Measurements from ENCODE around the gene TMA7.

The TMA7 gene

GRCh38 chr3:48428572-48429316 lies 11.3 kb upstream of the TMA7 start:
- no peaks in the 10 kb centered on the region for H3K36me3 ChIP-seq (replicated peaks; ENCODE audit: insufficient read depth, low read length)
- H3K4me3 ChIP-seq (ENCODE audit: low read length) = peak overlapping the region; percentile 55
- H3K27me3 ChIP-seq (replicated peaks; ENCODE audit: insufficient read depth, low read length) = peaks cover 28% of the 10 kb centered on the region
- H2AFZ ChIP-seq (ENCODE audit: low read length) = peak overlapping the region; percentile 51; the same call in 1 of the 2 replicates
- peak overlapping the region; percentile 70 for H3K4me2 ChIP-seq (ENCODE audit: low read depth, low read length)
- no peaks in the 10 kb centered on the region for H4K20me1 ChIP-seq (ENCODE audit: insufficient read depth, low read length)
- no peak overlapping the region for H3K9ac ChIP-seq (ENCODE audit: low read length)
- H3K27ac ChIP-seq (ENCODE audit: low read length) = no peak overlapping the region
- no peaks in the 10 kb centered on the region for H3K4me1 ChIP-seq (ENCODE audit: low read length)
- no peak for DNase-seq
- no peaks in the 10 kb centered on the region for H3K79me2 ChIP-seq (ENCODE audit: low read length)
- no peaks in the 10 kb centered on the region for H3K9me3 ChIP-seq (replicated peaks; ENCODE audit: insufficient read depth, low read length)
- TF ChIP-seq CTCF (IDR thresholded peaks at IDR 0.05; ENCODE audit: low read length) (no peak), EZH2phosphoT487 (IDR thresholded peaks at IDR 0.05; ENCODE audit: low read length) (no peak), EZH2 (optimal IDR thresholded peaks at IDR 0.05; ENCODE audit: low read depth, low read length) (no peak)
- H3K9me2 ChIP-seq (replicated peaks; ENCODE audit: insufficient read depth, low read length) = no peaks in the 10 kb centered on the region
- peaks cover 6% of the 10 kb centered on the region for H3F3A ChIP-seq (ENCODE audit: insufficient read depth, low read length)

GRCh38 chr3:48429317-48429959 lies 10.6 kb upstream of the TMA7 start:
- TF ChIP-seq CTCF (IDR thresholded peaks at IDR 0.05; ENCODE audit: low read length) (no peak), EZH2phosphoT487 (IDR thresholded peaks at IDR 0.05; ENCODE audit: low read length) (no peak), EZH2 (optimal IDR thresholded peaks at IDR 0.05; ENCODE audit: low read depth, low read length) (no peak)
- Histone ChIP-seq H3K9me2 (replicated peaks; ENCODE audit: insufficient read depth, low read length) (no peaks in the 10 kb centered on the region), H3K4me2 (ENCODE audit: low read depth, low read length) (peak overlapping the region; percentile 85)

GRCh38 chr3:48429960-48430707 lies 9.9 kb upstream of the TMA7 start, which contains the start of gene PLXNB1:
Gene PLXNB1, minus strand, starts transcription at chr3:48430086. Its CDS starts 5,475 bp downstream, at chr3:48424611.
- H2AFZ ChIP-seq (ENCODE audit: low read length) = peak within 1 kb of the TSS; percentile 51; the same call in 1 of the 2 replicates
- peaks cover 6% of the 10 kb centered on the region for H3F3A ChIP-seq (ENCODE audit: insufficient read depth, low read length)
- H3K27me3 ChIP-seq (replicated peaks; ENCODE audit: insufficient read depth, low read length) = peaks cover 18% of the 10 kb centered on the region
- H3K36me3 ChIP-seq (replicated peaks; ENCODE audit: insufficient read depth, low read length) = no peaks in the 10 kb centered on the region
- peaks cover under 1% of the 10 kb centered on the region; the same call in 1 of the 2 replicates for H3K79me2 ChIP-seq (ENCODE audit: low read length)
- no peaks in the 10 kb centered on the region for H3K9me2 ChIP-seq (replicated peaks; ENCODE audit: insufficient read depth, low read length)
- no peaks in the 10 kb centered on the region for H4K20me1 ChIP-seq (ENCODE audit: insufficient read depth, low read length)
- no peak for TF ChIP-seq EZH2 (optimal IDR thresholded peaks at IDR 0.05; ENCODE audit: low read depth, low read length)
- no peak for TF ChIP-seq CTCF (IDR thresholded peaks at IDR 0.05; ENCODE audit: low read length)
- TF ChIP-seq EZH2phosphoT487 (IDR thresholded peaks at IDR 0.05; ENCODE audit: low read length) = no peak
- H3K27ac ChIP-seq (ENCODE audit: low read length) = no peak within 1 kb of the TSS
- peak within 1 kb of the TSS; percentile 67 for H3K4me3 ChIP-seq (ENCODE audit: low read length)
- H3K4me2 ChIP-seq (ENCODE audit: low read depth, low read length) = peak within 1 kb of the TSS; percentile 85
- no peak for DNase-seq
- no peaks in the 10 kb centered on the region for H3K9me3 ChIP-seq (replicated peaks; ENCODE audit: insufficient read depth, low read length)
- no peaks in the 10 kb centered on the region for H3K4me1 ChIP-seq (ENCODE audit: low read length)
- no peak within 1 kb of the TSS for H3K9ac ChIP-seq (ENCODE audit: low read length)

More at GRCh38 chr3:48429317-48429959, 10.6 kb upstream of the TMA7 start:
- Histone ChIP-seq H4K20me1 (ENCODE audit: insufficient read depth, low read length) (no peaks in the 10 kb centered on the region), H3K4me3 (ENCODE audit: low read length) (peak overlapping the region; percentile 67), H3K27ac (ENCODE audit: low read length) (no peak overlapping the region), H3K9ac (ENCODE audit: low read length) (no peak overlapping the region), H3F3A (ENCODE audit: insufficient read depth, low read length) (peaks cover 6% of the 10 kb centered on the region), H3K36me3 (replicated peaks; ENCODE audit: insufficient read depth, low read length) (no peaks in the 10 kb centered on the region), H2AFZ (ENCODE audit: low read length) (0 out of 2 replicates have a peak overlapping the region, but pooled peaks have one; percentile 51), H3K27me3 (replicated peaks; ENCODE audit: insufficient read depth, low read length) (peaks cover 21% of the 10 kb centered on the region), H3K9me3 (replicated peaks; ENCODE audit: insufficient read depth, low read length) (no peaks in the 10 kb centered on the region), H3K4me1 (ENCODE audit: low read length) (no peaks in the 10 kb centered on the region), H3K79me2 (ENCODE audit: low read length) (no peaks in the 10 kb centered on the region)
- DNase-seq = peak; percentile 34
